ENCODE data around the gene RAB11FIP3.

- TF ChIP-seq EZH2phosphoT487 (IDR thresholded peaks at IDR 0.05; ENCODE audit: insufficient read depth, low read depth), result no peak
- no peak for TF ChIP-seq EZH2 (IDR thresholded peaks at IDR 0.05; ENCODE audit: insufficient read depth, poor library complexity, severe bottlenecking)
Measured at GRCh38 chr16:525520-526180, 100.2 kb downstream of the RAB11FIP3 start.

Measured in GM23248 (cell line).